Activated CD4-positive, alpha-beta memory T cell treated with anti-CD3 and anti-CD28 coated beads, Interleukin-2, amount 10 ng/mL, durations not matched to agents 7 days and 5 days (primary cell): ENCODE results near the gene GPC6. TPM values are rescaled to one million over a fixed set of nuclear protein-coding genes. Genes with fewer than 3 reads are reported as not detected.

Source experiments
- CTCF ChIA-PET: fragments of 350-600 bp; sonication (Branson Sonifier 250); formaldehyde crosslinking; loops from one replicate; lab custom pipeline; 2021; ENCODE audit warnings: antibody characterized with exemption, inconsistent platforms; lab: Charles Lee
- POLR2A ChIA-PET: fragments of 350-600 bp; sonication (Branson Sonifier 250); formaldehyde crosslinking; loops from one replicate; lab custom pipeline; 2021; ENCODE audit warnings: antibody characterized with exemption; lab: Charles Lee
- DNase-seq: peaks from one replicate; pipeline ENCODE4 v3.0.0-alpha.2; 2020
- H3K27ac Mint-ChIP-seq: one replicate; pipeline ENCODE4 v1.8.0; 2021; ENCODE audit warnings: mild to moderate bottlenecking, mixed read lengths
- H3K27me3 Mint-ChIP-seq: one replicate; pipeline ENCODE4 v1.8.0; 2021; ENCODE audit warnings: mixed read lengths
- H3K36me3 Mint-ChIP-seq: one replicate; pipeline ENCODE4 v1.8.0; 2021; ENCODE audit warnings: low read depth, mixed read lengths
- H3K4me1 Mint-ChIP-seq: one replicate; pipeline ENCODE4 v1.8.0; 2021; ENCODE audit warnings: mixed read lengths
- H3K4me3 Mint-ChIP-seq: one replicate; pipeline ENCODE4 v1.8.0; 2021; ENCODE audit warnings: mild to moderate bottlenecking, mixed read lengths
- H3K9me3 Mint-ChIP-seq: one replicate; pipeline ENCODE4 v1.8.0; 2021; ENCODE audit warnings: mixed read lengths
- total RNA-seq, 2 experiments: library from RNA; stranded (reverse); gene quantifications; one replicate each; pipeline ENCODE4 v1.2.3, GENCODE V29; 2021

The GPC6 gene
- total RNA-seq, 2 experiments from 2014 or later = not detected

GRCh38 chr13:93264876-93265275 lies 38.3 kb downstream of the GPC6 start:
- H3K36me3 Mint-ChIP-seq = no peaks in the 10 kb centered on the region
- DNase-seq = no peak
- no peak overlapping the region for H3K4me3 Mint-ChIP-seq
- no peaks in the 10 kb centered on the region for H3K9me3 Mint-ChIP-seq
- POLR2A ChIA-PET = no interaction called here
- H3K27ac Mint-ChIP-seq = no peak overlapping the region
- no peaks in the 10 kb centered on the region for H3K27me3 Mint-ChIP-seq
- CTCF ChIA-PET = no interaction called here
- H3K4me1 Mint-ChIP-seq = no peaks in the 10 kb centered on the region

- no peak for DNase-seq
- POLR2A ChIA-PET = no interaction called here
- no peaks in the 10 kb centered on the region for H3K9me3 Mint-ChIP-seq
- H3K27ac Mint-ChIP-seq = no peak overlapping the region
- H3K27me3 Mint-ChIP-seq = no peaks in the 10 kb centered on the region
- H3K36me3 Mint-ChIP-seq = no peaks in the 10 kb centered on the region
- CTCF ChIA-PET = no interaction called here
- no peak overlapping the region for H3K4me3 Mint-ChIP-seq
- no peaks in the 10 kb centered on the region for H3K4me1 Mint-ChIP-seq
Measured at GRCh38 chr13:93265800-93266199, 39.2 kb downstream of the GPC6 start.

DNA sequence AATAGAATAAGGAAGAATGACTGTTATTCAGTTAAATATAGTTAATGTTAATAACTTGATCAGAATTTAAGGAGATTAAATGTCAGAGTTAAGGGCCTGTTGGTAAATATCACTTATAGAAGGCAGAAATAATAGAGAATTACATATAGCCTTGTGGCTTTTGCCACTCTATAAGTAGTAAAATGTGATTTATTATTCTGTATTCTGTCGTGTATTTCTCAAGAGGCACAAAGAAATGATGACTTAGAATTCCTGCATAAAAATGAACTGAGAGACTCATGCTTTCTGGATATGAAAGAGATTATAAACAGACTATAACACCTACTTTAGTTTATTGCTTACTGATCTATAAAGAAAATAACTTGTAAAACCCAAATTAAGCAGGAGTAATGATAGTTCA lies 40.1 kb downstream of the GPC6 start:
- no peak overlapping the region for H3K27ac Mint-ChIP-seq
- H3K9me3 Mint-ChIP-seq = no peaks in the 10 kb centered on the region
- H3K4me1 Mint-ChIP-seq = no peaks in the 10 kb centered on the region
- no peak overlapping the region for H3K4me3 Mint-ChIP-seq
- DNase-seq = no peak
- no peaks in the 10 kb centered on the region for H3K27me3 Mint-ChIP-seq
- POLR2A ChIA-PET = no interaction called here
- CTCF ChIA-PET = no interaction called here
- no peaks in the 10 kb centered on the region for H3K36me3 Mint-ChIP-seq

GRCh38 chr13:93268327-93269028 lies 41.9 kb downstream of the GPC6 start:
- no peak for DNase-seq
- POLR2A ChIA-PET = no interaction called here
- Mint-ChIP-seq H3K27me3 (no peaks in the 10 kb centered on the region), H3K4me1 (no peaks in the 10 kb centered on the region), H3K36me3 (no peaks in the 10 kb centered on the region), H3K27ac (no peak overlapping the region), H3K9me3 (no peaks in the 10 kb centered on the region), H3K4me3 (no peak overlapping the region)
- CTCF ChIA-PET = no interaction called here

- Mint-ChIP-seq H3K4me1 (no peaks in the 10 kb centered on the region), H3K4me3 (no peak overlapping the region), H3K27me3 (no peaks in the 10 kb centered on the region), H3K9me3 (no peaks in the 10 kb centered on the region), H3K27ac (no peak overlapping the region), H3K36me3 (no peaks in the 10 kb centered on the region)
- ChIA-PET CTCF (no interaction called here), POLR2A (no interaction called here)
- no peak for DNase-seq
Measured at GRCh38 chr13:93270769-93271742, 44.4 kb downstream of the GPC6 start.

DNA sequence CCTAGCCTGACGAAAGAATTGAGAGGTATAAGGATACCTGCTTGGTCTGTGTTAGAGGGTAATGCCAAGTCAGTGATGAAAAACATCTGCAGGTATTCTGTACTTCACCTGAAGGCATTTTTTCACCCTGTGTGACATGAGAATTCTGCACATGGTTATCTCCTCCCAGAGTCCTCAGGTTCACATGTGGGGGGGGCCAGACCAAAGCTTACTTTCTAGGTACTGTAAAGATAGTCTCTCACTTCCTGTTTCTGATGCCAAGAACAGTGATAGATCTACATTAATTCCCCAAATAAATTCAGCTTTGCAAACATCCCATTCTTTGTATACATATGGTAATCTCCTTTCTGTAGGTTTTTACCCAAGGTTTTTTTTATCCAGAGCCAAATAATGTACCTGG lies 53.4 kb downstream of the GPC6 start:
- DNase-seq = no peak
- H3K4me1 Mint-ChIP-seq = no peaks in the 10 kb centered on the region
- H3K9me3 Mint-ChIP-seq = no peaks in the 10 kb centered on the region
- ChIA-PET CTCF (no interaction called here), POLR2A (no interaction called here)
- no peaks in the 10 kb centered on the region for H3K36me3 Mint-ChIP-seq
- no peaks in the 10 kb centered on the region for H3K27me3 Mint-ChIP-seq
- no peak overlapping the region for H3K27ac Mint-ChIP-seq
- H3K4me3 Mint-ChIP-seq = no peak overlapping the region

DNA sequence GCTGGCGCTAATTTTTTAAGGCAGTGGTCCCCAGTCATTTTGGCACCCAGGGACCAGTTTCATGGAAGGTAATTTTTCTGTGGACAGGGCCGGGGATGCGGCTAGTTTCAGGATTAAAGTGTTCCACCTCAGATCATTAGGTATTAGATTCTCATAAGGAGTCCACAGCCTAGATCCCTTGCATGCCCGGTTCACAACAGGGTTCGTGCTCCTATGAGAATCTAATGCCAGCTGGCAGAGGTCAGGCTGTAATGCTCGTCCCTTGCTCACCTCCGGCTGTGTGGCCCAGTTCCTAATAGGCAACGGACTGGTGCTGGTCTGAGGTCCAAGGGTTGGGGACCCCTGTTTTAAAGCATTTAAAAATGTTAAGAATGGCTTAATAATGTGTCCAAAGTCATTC lies 54.1 kb downstream of the GPC6 start:
- no peak overlapping the region for H3K4me3 Mint-ChIP-seq
- CTCF ChIA-PET = no interaction called here

GRCh38 chr13:93283255-93283654 lies 56.6 kb downstream of the GPC6 start:
- DNase-seq = no peak
- ChIA-PET POLR2A (no interaction called here), CTCF (no interaction called here)
- H3K4me1 Mint-ChIP-seq = no peaks in the 10 kb centered on the region
- no peak overlapping the region for H3K27ac Mint-ChIP-seq
- no peak overlapping the region for H3K4me3 Mint-ChIP-seq
- no peaks in the 10 kb centered on the region for H3K27me3 Mint-ChIP-seq
- no peaks in the 10 kb centered on the region for H3K36me3 Mint-ChIP-seq
- H3K9me3 Mint-ChIP-seq = no peaks in the 10 kb centered on the region

More for the DNA sequence above, 54.1 kb downstream of the GPC6 start:
- Mint-ChIP-seq H3K4me1 (no peaks in the 10 kb centered on the region), H3K27ac (no peak overlapping the region), H3K27me3 (no peaks in the 10 kb centered on the region), H3K36me3 (no peaks in the 10 kb centered on the region), H3K9me3 (no peaks in the 10 kb centered on the region)
- no peak for DNase-seq
- POLR2A ChIA-PET = no interaction called here

- no peak for DNase-seq
- Mint-ChIP-seq H3K4me3 (no peak overlapping the region), H3K36me3 (no peaks in the 10 kb centered on the region), H3K27me3 (no peaks in the 10 kb centered on the region), H3K9me3 (no peaks in the 10 kb centered on the region), H3K4me1 (no peaks in the 10 kb centered on the region), H3K27ac (no peak overlapping the region)
- POLR2A ChIA-PET = no interaction called here
- CTCF ChIA-PET = no interaction called here
Measured at GRCh38 chr13:93284064-93284463, 57.5 kb downstream of the GPC6 start.

- ChIA-PET CTCF (no interaction called here), POLR2A (no interaction called here)
- DNase-seq = no peak
- Mint-ChIP-seq H3K4me1 (no peaks in the 10 kb centered on the region), H3K36me3 (no peaks in the 10 kb centered on the region), H3K27me3 (no peaks in the 10 kb centered on the region), H3K4me3 (no peak overlapping the region), H3K27ac (no peak overlapping the region), H3K9me3 (no peaks in the 10 kb centered on the region)
Measured at GRCh38 chr13:93286047-93286446, 59.4 kb downstream of the GPC6 start.

DNA sequence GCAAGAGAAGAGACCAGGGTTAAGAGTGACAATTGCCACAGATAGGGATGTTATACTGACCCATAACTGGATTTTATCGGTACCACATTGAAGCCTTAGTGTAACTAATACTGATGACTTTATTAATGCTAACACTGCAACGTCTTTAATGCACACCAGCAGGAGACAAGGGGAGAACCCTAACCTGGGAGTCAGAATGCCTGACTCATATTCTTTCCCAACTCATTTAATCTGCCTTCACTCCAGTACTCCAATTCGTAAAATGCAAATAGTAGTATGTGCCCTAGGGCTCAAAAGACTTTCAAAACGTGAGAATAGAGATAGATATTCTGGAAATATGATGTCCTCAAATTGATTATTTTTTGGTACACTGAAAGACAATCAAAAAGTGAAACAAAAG lies 62.4 kb downstream of the GPC6 start:
- Mint-ChIP-seq H3K27me3 (no peaks in the 10 kb centered on the region), H3K4me1 (no peaks in the 10 kb centered on the region), H3K4me3 (no peak overlapping the region), H3K9me3 (no peaks in the 10 kb centered on the region), H3K36me3 (no peaks in the 10 kb centered on the region), H3K27ac (no peak overlapping the region)
- DNase-seq = no peak
- ChIA-PET POLR2A (no interaction called here), CTCF (no interaction called here)

DNA sequence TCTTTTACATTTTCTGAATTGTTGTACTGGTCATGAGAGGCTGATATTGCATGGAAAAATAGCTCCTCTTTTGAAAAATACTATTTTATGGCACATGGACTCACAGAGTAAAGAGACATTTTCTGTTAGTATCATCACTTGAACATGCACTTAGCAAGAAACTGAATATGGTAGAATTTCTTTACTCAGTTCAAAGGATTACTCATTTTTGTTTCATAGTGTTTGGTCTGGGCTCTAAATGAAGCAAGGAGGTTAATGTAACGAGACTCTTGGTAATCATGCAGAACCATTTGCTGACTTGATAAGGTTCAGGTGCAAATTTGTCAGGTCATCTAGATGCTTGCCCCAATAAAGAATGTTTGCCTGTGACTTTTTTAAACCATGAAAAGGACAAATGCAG lies 63.2 kb downstream of the GPC6 start:
- Mint-ChIP-seq H3K9me3 (no peaks in the 10 kb centered on the region), H3K4me1 (no peaks in the 10 kb centered on the region), H3K36me3 (no peaks in the 10 kb centered on the region), H3K27me3 (no peaks in the 10 kb centered on the region), H3K4me3 (no peak overlapping the region), H3K27ac (no peak overlapping the region)
- ChIA-PET CTCF (no interaction called here), POLR2A (no interaction called here)
- no peak for DNase-seq

GRCh38 chr13:93290503-93290902 lies 63.9 kb downstream of the GPC6 start:
- H3K36me3 Mint-ChIP-seq = no peaks in the 10 kb centered on the region
- CTCF ChIA-PET = no interaction called here
- POLR2A ChIA-PET = no interaction called here
- no peaks in the 10 kb centered on the region for H3K27me3 Mint-ChIP-seq
- no peak overlapping the region for H3K27ac Mint-ChIP-seq
- no peaks in the 10 kb centered on the region for H3K4me1 Mint-ChIP-seq
- H3K4me3 Mint-ChIP-seq = no peak overlapping the region
- DNase-seq = no peak
- H3K9me3 Mint-ChIP-seq = no peaks in the 10 kb centered on the region
